IPS-NIHi11 (cell line): ENCODE data around the gene CLDN8.

Experiments used
- DNase-seq: peaks from one replicate; pipeline ENCODE4 v3.0.0; 2012; ENCODE audit warnings: mixed read lengths, low spot score

The CLDN8 gene

GRCh38 chr21:30216041-30216723 is at the start of gene CLDN8:
TSS of gene CLDN8 (minus strand) at chr21:30216097. CDS start at chr21:30215925, 172 bp downstream.
- DNase-seq, result no peak

GRCh38 chr21:30257773-30258172 is 41.9 kb upstream of the CLDN8 start:
- peak; percentile 55 for DNase-seq

GRCh38 chr21:30256100-30256499 is 40.2 kb upstream of the CLDN8 start:
- DNase-seq, result no peak

- no peak for DNase-seq
These were observed 39.8 kb upstream of the CLDN8 start for GRCh38 chr21:30255679-30256078.

GRCh38 chr21:30251781-30252180 is 35.9 kb upstream of the CLDN8 start:
- DNase-seq, result no peak

GRCh38 chr21:30249936-30250335 is 34.0 kb upstream of the CLDN8 start:
- no peak for DNase-seq

- DNase-seq, result no peak
These were observed 32.9 kb upstream of the CLDN8 start for GRCh38 chr21:30248844-30249243.

GRCh38 chr21:30245061-30245460 is 29.2 kb upstream of the CLDN8 start:
- DNase-seq, result no peak

GRCh38 chr21:30243691-30244090 is 27.8 kb upstream of the CLDN8 start:
- no peak for DNase-seq

GRCh38 chr21:30240661-30241060 is 24.8 kb upstream of the CLDN8 start:
- DNase-seq, result no peak

GRCh38 chr21:30238168-30238567 is 22.3 kb upstream of the CLDN8 start:
- DNase-seq, result no peak

GRCh38 chr21:30234643-30235042 is 18.7 kb upstream of the CLDN8 start:
- no peak for DNase-seq

- no peak for DNase-seq
These were observed 18.2 kb upstream of the CLDN8 start for GRCh38 chr21:30234050-30234449.

- DNase-seq, result no peak
These were observed 17.5 kb upstream of the CLDN8 start for GRCh38 chr21:30233228-30234020.

- no peak for DNase-seq
These were observed 16.1 kb upstream of the CLDN8 start for GRCh38 chr21:30232011-30232410.

- DNase-seq, result no peak
These were observed 11.9 kb upstream of the CLDN8 start for GRCh38 chr21:30227633-30228404.

GRCh38 chr21:30227128-30227527 is 11.2 kb upstream of the CLDN8 start:
- DNase-seq, result no peak

GRCh38 chr21:30223596-30223995 is 7.7 kb upstream of the CLDN8 start:
- no peak for DNase-seq

- DNase-seq, result no peak
These were observed 6.8 kb upstream of the CLDN8 start for GRCh38 chr21:30222724-30223123.

GRCh38 chr21:30211071-30211470 is 4.8 kb downstream of the CLDN8 start:
- DNase-seq, result no peak

GRCh38 chr21:30209601-30210000 is 6.3 kb downstream of the CLDN8 start:
- peak; percentile 9 for DNase-seq

- DNase-seq, result no peak
These were observed 8.7 kb downstream of the CLDN8 start for GRCh38 chr21:30207252-30207579.
